Left lung (tissue), 10 donors: Measurements from ENCODE around the gene SNX11. TPM values are rescaled to one million over a fixed set of nuclear protein-coding genes. Genes with fewer than 3 reads are reported as not detected.

Experiments used
- ATAC-seq: fragments of 200-7000 bp; cut with Tn5 transposase; one replicate; pipeline ENCODE4 v1.9.1; 2020; ENCODE audit warnings: moderate library complexity
- DNase-seq, 4 donors: peaks; one replicate each; pipeline ENCODE4 v3.0.0-alpha.2; 2013 to 2020
- H3K27ac ChIP-seq, 2 donors: fragments of 200-600 bp; sonication (generic) in 1 of 2; one replicate each; pipeline versions ENCODE4 v1.5.0 to v1.8.0; 2020 to 2021
- H3K27me3 ChIP-seq, 2 donors: fragments of 200-600 bp; sonication (generic) in 1 of 2; one replicate each; pipeline versions ENCODE4 v1.5.0 to v1.8.0; 2020 to 2021
- H3K36me3 ChIP-seq, 2 donors: fragments of 200-600 bp; sonication (generic) in 1 of 2; one replicate each; pipeline versions ENCODE4 v1.5.0 to v1.8.0; 2020 to 2021
- H3K4me1 ChIP-seq, 2 donors: fragments of 200-600 bp; one replicate each; pipeline ENCODE4 v1.8.0; 2021
- H3K4me3 ChIP-seq, 2 donors: fragments of 200-600 bp; sonication (generic) in 1 of 2; one replicate each; pipeline versions ENCODE4 v1.5.0 to v1.8.0; 2020 to 2021; ENCODE audit warnings: mild to moderate bottlenecking in 1 of 2
- H3K9me3 ChIP-seq, 2 donors: fragments of 200-600 bp; sonication (generic) in 1 of 2; one replicate each; pipeline versions ENCODE4 v1.5.0 to v1.8.0; 2020 to 2021
- intact Hi-C, 2 donors: fragments of 100-400 bp; cut with DNase I; formaldehyde crosslinking; loops; one replicate each; pipeline versions ENCODE4 v1.11.2 to v1.14.2; 2022
- polyA plus RNA-seq, 6 donors: library from polyadenylated mRNA; unstranded; fragments of 120-200 nt; gene quantifications; one replicate each; pipeline ENCODE4 v1.2.1, GENCODE V29; 2013; ENCODE audit not compliant: insufficient read length in 6 of 6
- total RNA-seq, 2 donors: library from RNA; stranded (reverse); fragmentation: NEBNext Ultra II Directional; extraction: Animal tissue kit (Norgen Biotek cat#: 25700); gene quantifications; one replicate each; pipeline ENCODE4 v1.2.1, GENCODE V29; 2021
- TF ChIP-seq, protein P1 (sequence below), 2 donors: fragments of 200-600 bp; sonication (generic) in 1 of 2; IDR thresholded peaks; one replicate each; pipeline versions ENCODE4 v1.5.0 to v1.8.0; 2021; ENCODE audit warnings: antibody characterized with exemption in 2 of 2
- donor health status: DM: no; HTN: yes; CAD: no.
- donor health status: DM: no; HTN: no; CAD: no.

SNX11 gene
- total and polyA plus RNA-seq, 8 donors, result 12.2 to 32.4 (median 13.5) TPM

GRCh38 chr17:48100591-48101011, 7.0 kb upstream of the SNX11 start:
- H3K4me3 ChIP-seq, result peak overlapping the region; percentile 77 to 98
- no peaks in the 10 kb centered on the region for H3K27me3 ChIP-seq
- H3K9me3 ChIP-seq, result peaks cover 0 to 4% of the 10 kb centered on the region in 2 donors
- peaks cover 0 to under 1% of the 10 kb centered on the region in 2 donors for H3K36me3 ChIP-seq
- peak overlapping the region; percentile 77 to 89 for H3K27ac ChIP-seq
- intact Hi-C loops, result no loop called here
- ATAC-seq, result peak; percentile 67
- TF ChIP-seq, protein P1, sequence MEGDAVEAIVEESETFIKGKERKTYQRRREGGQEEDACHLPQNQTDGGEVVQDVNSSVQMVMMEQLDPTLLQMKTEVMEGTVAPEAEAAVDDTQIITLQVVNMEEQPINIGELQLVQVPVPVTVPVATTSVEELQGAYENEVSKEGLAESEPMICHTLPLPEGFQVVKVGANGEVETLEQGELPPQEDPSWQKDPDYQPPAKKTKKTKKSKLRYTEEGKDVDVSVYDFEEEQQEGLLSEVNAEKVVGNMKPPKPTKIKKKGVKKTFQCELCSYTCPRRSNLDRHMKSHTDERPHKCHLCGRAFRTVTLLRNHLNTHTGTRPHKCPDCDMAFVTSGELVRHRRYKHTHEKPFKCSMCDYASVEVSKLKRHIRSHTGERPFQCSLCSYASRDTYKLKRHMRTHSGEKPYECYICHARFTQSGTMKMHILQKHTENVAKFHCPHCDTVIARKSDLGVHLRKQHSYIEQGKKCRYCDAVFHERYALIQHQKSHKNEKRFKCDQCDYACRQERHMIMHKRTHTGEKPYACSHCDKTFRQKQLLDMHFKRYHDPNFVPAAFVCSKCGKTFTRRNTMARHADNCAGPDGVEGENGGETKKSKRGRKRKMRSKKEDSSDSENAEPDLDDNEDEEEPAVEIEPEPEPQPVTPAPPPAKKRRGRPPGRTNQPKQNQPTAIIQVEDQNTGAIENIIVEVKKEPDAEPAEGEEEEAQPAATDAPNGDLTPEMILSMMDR (IDR thresholded peaks at IDR 0.05), result no peak
- peaks cover 0 to 35% of the 10 kb centered on the region in 2 donors for H3K4me1 ChIP-seq
- DNase-seq, result peak in 3 of 4 donors; percentile 63 to 69 (median 64)

DNA sequence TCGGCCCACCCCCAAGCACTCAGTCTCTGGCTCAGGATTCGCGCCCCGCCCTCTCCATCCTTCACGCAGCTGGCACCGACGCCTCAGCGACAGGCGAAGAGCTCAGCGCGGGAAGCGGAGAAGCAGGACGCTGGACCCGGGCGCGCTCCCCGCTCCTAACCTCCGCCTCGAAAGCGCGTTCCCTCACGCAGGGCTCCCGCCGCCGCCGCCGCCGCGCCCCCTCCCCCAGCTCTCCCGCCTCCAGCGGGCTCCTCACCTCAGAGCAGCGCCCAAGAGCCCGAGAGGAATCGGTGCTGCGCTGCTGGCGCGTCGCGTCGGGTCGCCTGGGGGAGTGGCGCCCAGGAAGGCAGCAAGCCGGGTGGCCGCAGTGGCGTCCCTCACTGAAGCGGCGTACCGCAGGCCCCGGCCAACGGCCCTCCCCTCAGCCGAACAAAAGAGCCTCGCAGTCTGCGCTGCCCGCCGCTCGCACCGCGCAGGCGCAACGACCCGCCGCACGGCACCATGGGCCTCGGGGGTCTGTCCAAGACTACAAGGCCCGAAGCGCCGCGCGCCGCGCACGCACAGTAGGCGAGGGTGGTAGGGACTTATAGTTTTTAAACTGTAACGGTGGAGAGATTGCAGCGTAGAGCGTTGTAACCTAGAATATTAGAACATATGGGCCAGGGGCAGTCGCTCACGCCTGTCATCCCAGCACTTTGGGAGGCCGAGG, 6.4 kb upstream of the SNX11 start, which contains the start of gene CBX1:
Gene CBX1, minus strand, starts transcription at position 467 of the 709 bp plus-strand sequence. CDS start 24,474 bp downstream, outside the sequence.
- Histone ChIP-seq H3K9me3 (peaks cover 0 to 4% of the 10 kb centered on the region in 2 donors), H3K4me1 (peaks cover 0 to 36% of the 10 kb centered on the region in 2 donors), H3K27me3 (no peaks in the 10 kb centered on the region), H3K27ac (peak within 1 kb of the TSS; percentile 77 to 89), H3K4me3 (peak within 1 kb of the TSS; percentile 77 to 98), H3K36me3 (no peaks in the 10 kb centered on the region)
- intact Hi-C loops, result no loop called here
- DNase-seq (peak; percentile 92 to 99 (median 96)), ATAC-seq (peak; percentile 98)
- TF ChIP-seq, protein P1 (IDR thresholded peaks at IDR 0.05), result no peak

DNA sequence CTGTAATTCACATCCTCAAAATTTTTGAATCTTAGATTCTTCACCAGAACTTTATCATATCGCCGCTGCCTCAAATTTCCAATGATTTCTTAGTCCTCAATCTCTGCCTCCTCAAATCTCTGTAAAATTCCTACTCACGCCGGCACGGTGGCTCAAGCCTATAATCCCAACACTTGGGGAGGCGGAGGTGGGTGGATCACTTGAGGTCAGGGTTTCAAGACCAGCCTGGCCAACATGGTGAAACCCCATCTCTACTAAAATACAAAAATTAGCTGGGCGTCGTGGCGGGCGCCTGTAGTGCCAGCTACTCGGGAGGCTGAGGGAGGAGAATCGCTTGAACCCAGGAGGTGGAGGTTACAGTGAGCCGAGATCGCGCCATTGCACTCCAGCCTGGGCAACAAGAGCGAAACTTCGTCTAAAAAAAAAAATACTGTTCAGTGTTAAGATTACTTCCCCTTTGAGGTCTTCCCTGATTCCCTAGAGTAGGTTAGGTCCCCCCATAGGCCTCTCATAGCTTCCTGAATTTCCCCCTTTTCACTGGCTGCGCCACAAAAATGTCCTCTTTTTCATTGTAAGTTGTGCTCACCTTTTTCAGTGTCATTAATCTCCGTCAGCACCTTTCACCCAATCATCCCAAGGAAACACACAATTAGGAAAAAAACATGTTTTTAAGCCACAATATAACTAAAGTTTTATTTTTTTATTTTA, 5.4 kb upstream of the SNX11 start:
- no peak for ATAC-seq
- Histone ChIP-seq H3K27ac (peak overlapping the region; percentile 15 to 77), H3K4me3 (peak overlapping the region in 1 of 2 donors; percentile 77), H3K36me3 (no peaks in the 10 kb centered on the region), H3K9me3 (peaks cover 0 to 4% of the 10 kb centered on the region in 2 donors), H3K27me3 (no peaks in the 10 kb centered on the region), H3K4me1 (peaks cover 4 to 44% of the 10 kb centered on the region in 2 donors)
- DNase-seq, result no peak
- TF ChIP-seq, protein P1 (IDR thresholded peaks at IDR 0.05), result no peak
- intact Hi-C loops, result no loop called here

GRCh38 chr17:48102798-48103715, 4.5 kb upstream of the SNX11 start:
- H3K4me3 ChIP-seq, result no peak overlapping the region
- no peaks in the 10 kb centered on the region for H3K27me3 ChIP-seq
- peaks cover 4 to 42% of the 10 kb centered on the region in 2 donors for H3K4me1 ChIP-seq
- peak overlapping the region in 1 of 2 donors; percentile 77 for H3K27ac ChIP-seq
- DNase-seq (no peak), ATAC-seq (no peak)
- peaks cover 0 to 4% of the 10 kb centered on the region in 2 donors for H3K9me3 ChIP-seq
- no peaks in the 10 kb centered on the region for H3K36me3 ChIP-seq
- intact Hi-C loops, result no loop called here
- TF ChIP-seq, protein P1 (IDR thresholded peaks at IDR 0.05), result no peak
